Frontal cortex (tissue), 4 donors: ENCODE data around the gene ZNF385C. TPM values are rescaled to one million over a fixed set of nuclear protein-coding genes. Genes with fewer than 3 reads are reported as not detected.

ENCODE experiments used
- DNase-seq, 2 donors: peaks; one replicate each; pipeline ENCODE4 v3.0.0; 2012; ENCODE audit warnings: low spot score in 2 of 2
- FAIRE-seq: peaks from 2 replicates; lab custom pipeline; 2012; peaks lifted over from hg19 to GRCh38; lab: Jason Lieb, UNC
- total RNA-seq: library from RNA; depleted of rRNA; stranded (reverse); fragments of >200 nt; gene quantifications from one replicate; pipeline ENCODE4 v1.2.3, GENCODE V29; 2014
- donor health status: control.
- donor health status: control.
- donor health status: control.

ZNF385C gene
- total RNA-seq, 1 donor from 2014 or later: 0.41 TPM

- no peak for FAIRE-seq
- no peak for DNase-seq
Measured at GRCh38 chr17:42110301-42111264, 12.3 kb upstream of the ZNF385C start.

GRCh38 chr17:42109086-42109485 lies 10.8 kb upstream of the ZNF385C start:
- no peak for FAIRE-seq
- no peak for DNase-seq

GRCh38 chr17:42107597-42108576 lies 9.6 kb upstream of the ZNF385C start:
- DNase-seq: peak in 1 of 2 donors; percentile 91
- no peak for FAIRE-seq

- FAIRE-seq: no peak
Measured at GRCh38 chr17:42107124-42107523, 8.9 kb upstream of the ZNF385C start.

GRCh38 chr17:42106009-42106408 lies 7.7 kb upstream of the ZNF385C start:
- FAIRE-seq: no peak

More at GRCh38 chr17:42107124-42107523, 8.9 kb upstream of the ZNF385C start:
- no peak for DNase-seq

GRCh38 chr17:42104264-42104663 lies 6.0 kb upstream of the ZNF385C start:
- no peak for FAIRE-seq
- no peak for DNase-seq

More at GRCh38 chr17:42106009-42106408, 7.7 kb upstream of the ZNF385C start:
- DNase-seq: no peak

- DNase-seq: no peak
- no peak for FAIRE-seq
Measured at GRCh38 chr17:42103221-42103954, 5.1 kb upstream of the ZNF385C start.

- FAIRE-seq (no peak), DNase-seq (peak; percentile 77 to 87)
Measured at GRCh38 chr17:42101513-42102292, 3.4 kb upstream of the ZNF385C start.

GRCh38 chr17:42098730-42099399 lies 592 bp upstream of the ZNF385C start:
- DNase-seq: no peak
- no peak for FAIRE-seq

- no peak for DNase-seq
- no peak for FAIRE-seq
Measured at GRCh38 chr17:42096360-42097111, 1.7 kb downstream of the ZNF385C start.

GRCh38 chr17:42094375-42095069 lies 3.8 kb downstream of the ZNF385C start:
- FAIRE-seq (no peak), DNase-seq (no peak)

- DNase-seq (no peak), FAIRE-seq (no peak)
Measured at GRCh38 chr17:42092939-42093338, 5.3 kb downstream of the ZNF385C start.

GRCh38 chr17:42090964-42091790 lies 7.1 kb downstream of the ZNF385C start:
- DNase-seq (no peak), FAIRE-seq (no peak)

GRCh38 chr17:42088736-42089135 lies 9.5 kb downstream of the ZNF385C start:
- FAIRE-seq (no peak), DNase-seq (no peak)

- no peak for DNase-seq
Measured at GRCh38 chr17:42087736-42088705, 10.3 kb downstream of the ZNF385C start.

More at GRCh38 chr17:42087736-42088705, 10.3 kb downstream of the ZNF385C start:
- FAIRE-seq: no peak
